NK-92 treated with Interleukin-12 subunit alpha and Interleukin-12 subunit beta, amount 100 ng/mL, for 24 hours (cell line): ENCODE results near the gene EXOC6B.
"Not testable (repeated sequence)": the region's sequence is repeated elsewhere in the genome, so short reads cannot be mapped to it uniquely, and the experiment has no call there.

ENCODE experiments used
- DNase-seq: peaks from one replicate; lab custom pipeline; 2025; lab: John Stamatoyannopoulos, UW

Gene EXOC6B

DNA sequence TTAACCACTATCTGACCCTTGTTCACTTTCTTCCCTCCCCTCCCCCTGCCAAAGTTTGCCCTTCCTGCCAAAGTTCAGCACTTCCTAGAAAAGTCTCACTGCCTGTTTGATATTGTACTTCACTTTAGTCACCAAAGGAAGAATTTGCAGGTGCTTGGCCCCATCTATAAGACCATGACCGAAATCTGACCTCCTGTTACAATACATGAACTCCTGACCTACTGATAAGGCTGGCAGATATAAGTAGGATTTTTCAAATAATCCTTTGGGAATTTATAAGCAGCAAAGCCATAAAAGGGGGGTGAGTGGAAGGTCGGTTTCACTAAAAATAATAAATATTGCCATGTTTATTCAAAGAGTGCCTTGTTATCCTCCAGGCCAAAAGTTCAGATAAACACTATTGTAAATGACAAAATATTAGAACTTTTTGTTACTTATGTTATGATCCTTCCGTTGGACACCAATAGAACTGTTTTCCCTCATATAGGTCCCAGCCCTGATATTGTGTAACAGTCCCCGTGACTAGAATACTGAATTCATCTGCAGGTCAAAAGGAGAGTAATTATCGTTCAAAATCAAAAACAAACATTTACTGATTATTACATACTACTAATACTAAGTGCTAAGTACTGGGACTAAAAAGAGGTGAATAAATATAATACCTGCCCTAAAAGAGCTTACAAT is 277.6 kb downstream of the EXOC6B start:
- DNase-seq: no peak

DNA sequence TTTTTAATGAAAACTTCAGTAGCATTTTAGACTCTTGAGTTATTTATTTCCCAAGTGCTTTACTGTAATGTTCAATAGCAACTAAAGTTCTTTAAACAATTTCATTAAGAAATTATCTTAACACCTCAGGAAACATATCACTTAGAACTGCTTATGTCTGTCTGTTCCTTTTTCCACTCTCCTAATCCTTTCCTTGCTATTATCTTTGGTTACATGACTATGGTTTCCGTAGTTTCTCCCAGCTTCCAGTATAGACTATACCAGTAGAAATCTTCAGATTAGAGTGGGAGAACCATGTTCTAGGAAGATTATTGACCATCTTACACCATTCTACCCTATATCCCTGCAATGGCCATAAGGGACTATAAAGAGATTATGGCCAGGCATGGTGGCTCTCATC is 280.0 kb downstream of the EXOC6B start:
- no peak for DNase-seq

DNA sequence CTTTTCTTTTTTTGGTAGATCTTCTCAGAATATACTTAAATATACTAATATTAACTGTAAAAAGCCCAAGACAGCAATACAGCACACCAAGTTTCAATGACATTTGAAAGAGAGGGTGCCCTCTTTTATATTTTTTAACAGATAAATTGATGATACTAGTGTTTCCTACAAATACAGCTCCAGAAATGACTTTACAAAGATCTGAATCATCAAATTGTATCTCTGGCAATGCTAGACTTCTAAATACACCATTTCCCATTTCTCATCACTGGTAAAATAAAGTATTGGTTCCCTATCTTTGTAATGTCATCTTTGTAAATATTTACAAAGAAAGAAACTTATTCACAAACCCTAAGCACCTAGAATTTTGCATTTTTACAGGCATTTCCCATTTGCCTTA is 281.3 kb downstream of the EXOC6B start:
- DNase-seq: no peak

DNA sequence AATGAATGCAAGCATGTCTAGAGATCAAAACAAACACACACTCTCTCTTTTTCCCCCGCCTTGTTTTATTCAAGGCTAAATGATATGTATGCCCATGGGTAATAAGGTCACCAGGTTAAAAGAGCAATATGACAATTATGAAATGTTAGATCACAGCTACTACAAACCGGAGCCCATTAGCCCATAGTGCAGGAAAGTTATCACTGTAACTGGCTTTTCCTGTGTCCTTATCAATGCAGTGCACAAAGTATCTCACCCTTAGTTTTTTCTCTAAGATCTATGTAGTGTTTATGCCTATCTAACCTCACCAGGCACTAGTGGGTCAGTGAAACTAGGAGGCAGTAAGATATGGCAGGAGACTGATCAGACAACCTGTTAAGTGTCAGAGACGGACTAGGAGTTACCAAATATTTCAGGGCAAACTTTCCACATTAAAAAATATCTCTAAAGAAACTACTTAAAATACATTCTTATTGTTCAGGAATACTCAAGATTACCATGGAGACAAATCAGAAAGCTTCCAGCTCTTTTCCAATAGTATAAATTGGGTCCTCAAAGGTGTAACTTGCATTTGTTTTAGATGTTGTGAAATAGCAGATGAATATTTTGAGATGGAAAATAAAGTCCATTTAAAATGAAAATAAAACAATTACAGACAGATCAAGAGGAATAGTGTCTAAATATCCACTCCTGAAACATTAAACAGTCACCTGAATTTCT is 282.2 kb downstream of the EXOC6B start:
- DNase-seq: no peak

DNA sequence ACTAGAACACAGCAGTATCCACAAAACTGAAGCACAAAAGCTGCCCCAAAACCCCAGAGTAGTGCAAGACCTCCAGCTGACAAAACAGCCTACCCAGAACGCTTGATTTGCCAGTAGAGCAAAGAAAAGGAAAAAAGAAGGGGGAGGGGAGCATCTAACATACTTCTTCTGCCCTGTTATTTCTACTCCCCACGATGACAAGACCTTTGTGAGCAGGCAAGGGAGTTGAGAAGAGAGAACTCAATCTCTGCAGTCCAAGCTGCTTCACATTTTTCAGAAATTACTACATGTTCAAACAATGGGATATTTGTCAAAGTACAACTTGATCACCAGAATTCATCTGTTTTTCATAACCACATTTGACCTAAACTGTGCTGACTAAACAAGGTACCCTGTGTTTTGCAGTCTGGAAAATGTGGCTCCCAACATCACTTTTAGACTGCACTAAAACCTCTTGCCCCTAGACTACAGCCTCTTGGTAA is 286.7 kb downstream of the EXOC6B start:
- DNase-seq: no peak

DNA sequence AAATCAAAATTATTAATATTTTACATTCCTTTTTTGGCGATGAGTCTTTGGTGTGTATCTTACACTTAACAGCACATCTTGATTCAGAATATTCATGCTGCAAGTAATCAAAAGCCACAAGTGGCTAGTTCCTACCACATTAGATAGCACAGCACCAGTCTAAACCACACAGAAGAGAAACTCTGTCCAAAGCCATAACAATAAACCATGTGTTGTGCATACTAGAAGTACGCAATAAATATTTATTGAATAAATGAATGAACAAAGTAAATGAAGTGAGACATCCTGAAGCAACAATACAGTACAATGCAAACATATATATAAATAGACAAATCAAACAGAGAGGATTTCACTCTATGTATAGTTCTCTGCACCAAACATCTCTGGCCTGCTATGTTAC is 287.3 kb downstream of the EXOC6B start:
- DNase-seq: no peak

DNA sequence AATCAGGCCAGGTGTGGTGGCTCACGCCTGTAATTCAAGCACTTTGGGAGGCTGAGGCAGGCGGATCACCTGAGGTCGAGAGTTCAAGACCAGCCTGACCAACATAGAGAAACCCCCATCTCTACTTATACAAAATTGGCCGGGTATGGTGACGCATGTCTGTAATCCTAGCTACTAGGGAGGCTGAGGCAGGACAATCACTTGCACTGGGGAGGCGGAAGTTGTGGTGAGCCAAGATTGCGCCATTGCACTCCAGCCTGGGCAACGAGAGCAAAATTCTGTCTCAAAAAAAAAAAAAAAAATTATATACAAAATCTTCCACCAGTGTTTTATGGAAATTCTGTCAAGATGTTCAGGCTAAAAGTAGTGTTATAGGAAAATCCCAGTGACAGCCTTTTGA is 290.2 kb downstream of the EXOC6B start:
- not testable (repeated sequence) for DNase-seq

DNA sequence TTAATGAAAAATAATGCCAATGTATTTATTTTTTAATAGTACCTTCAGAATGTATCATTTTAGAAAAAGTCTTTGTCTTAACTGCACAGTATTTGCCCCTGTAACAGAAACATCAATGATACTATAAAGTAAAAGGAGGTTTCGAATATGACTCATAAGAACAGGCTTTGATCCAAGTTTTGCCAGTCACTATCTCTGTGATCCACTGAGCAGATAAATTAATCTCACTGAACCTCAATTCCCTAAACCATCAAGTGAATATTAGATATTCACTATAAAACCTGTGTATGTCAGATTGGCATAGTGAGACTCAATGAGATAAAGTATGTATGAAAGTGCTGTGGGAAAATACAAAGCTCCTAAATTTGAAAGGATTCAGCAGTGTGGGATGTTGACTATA is 292.1 kb downstream of the EXOC6B start:
- no peak for DNase-seq

DNA sequence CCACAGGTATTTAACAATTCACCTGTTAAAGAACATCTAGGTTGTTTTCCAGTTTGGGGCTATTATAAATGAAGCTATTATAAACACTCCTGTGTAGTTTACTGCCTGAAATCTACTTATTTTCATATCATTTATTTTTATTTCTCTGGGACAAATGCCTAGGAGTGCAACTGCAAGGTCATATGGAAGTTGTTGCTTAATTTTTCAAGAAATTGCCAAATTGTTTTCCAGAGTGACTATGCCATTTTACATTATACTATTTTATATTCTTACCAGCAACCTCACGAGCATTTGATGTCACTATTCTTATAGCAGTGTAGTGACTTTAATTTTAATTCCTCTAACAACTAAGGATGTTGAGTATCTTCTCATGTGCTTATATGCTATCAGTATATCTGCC is 298.4 kb downstream of the EXOC6B start:
- DNase-seq: no peak

DNA sequence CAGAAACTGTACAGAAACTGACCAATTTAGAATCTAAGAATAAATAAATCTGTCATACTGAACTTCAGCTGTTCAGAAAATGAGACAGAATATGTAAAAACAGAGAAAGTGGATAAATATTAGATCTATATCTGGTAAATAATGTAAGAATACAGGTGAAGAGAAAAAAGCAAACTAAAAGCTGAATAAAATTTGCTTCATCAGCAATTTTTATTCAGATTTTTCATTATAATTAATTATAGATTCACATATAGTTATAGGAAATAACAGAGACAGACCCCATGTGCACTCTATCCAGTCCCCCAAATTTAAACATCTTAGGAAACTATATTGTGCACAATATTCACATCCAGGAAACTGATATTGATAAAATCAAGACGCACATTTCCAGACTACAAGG is 299.2 kb downstream of the EXOC6B start:
- no peak for DNase-seq

DNA sequence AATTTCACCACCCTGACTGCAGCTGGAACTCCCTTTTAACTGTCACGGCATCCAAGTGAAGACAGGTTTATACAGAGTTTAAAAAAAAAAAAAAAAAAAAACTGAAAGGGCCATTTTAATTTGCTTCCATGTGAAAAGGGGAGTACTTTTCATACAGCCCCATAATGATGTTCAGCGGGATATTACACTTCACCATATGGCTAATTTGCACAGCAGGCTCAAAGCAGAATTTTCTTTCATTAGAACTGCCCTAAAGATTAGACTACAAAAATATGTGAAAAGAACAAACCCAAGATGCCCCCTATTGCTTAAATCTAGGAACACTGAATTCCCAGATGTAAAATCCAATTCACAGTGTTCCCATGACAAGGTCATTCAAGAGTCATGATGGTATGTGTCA is 301.8 kb downstream of the EXOC6B start:
- no peak for DNase-seq

DNA sequence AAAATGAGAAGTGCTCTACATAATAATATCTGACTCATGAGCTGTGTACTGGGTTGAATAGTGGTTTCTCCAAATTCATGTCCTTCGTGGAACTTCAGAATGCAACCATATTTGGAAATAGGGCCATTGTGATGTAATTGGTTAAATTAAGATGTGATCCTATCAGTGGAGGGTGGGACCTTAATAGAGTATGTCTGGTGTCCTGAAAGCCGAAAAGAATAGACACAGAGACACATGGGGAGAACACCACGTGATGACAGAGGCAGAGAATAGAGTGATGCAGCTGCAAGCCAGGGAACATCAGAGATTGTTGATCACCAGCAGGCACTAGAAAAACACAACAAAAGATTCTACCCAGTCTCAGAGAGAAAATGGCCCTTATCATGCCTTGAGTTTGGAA is 310.1 kb downstream of the EXOC6B start:
- DNase-seq: no peak

DNA sequence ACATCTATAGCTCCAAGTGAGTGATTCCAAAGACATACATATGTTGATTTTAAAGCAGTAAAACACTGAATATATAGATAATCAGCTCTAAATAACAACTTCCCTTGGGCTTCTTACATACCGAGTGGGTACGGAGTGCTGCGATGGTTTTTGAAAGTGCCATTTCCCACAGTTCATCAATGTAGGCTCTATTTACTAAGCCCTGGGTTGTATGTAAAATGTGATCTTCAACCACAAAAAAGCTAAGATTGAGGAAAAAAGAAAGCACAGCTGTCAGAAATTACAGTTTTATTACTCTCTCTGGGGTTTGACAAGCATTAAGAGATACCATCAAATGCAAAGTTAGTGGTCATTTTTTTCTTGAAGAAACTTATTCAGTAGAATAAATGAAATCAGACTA is 312.8 kb downstream of the EXOC6B start:
- DNase-seq: no peak

DNA sequence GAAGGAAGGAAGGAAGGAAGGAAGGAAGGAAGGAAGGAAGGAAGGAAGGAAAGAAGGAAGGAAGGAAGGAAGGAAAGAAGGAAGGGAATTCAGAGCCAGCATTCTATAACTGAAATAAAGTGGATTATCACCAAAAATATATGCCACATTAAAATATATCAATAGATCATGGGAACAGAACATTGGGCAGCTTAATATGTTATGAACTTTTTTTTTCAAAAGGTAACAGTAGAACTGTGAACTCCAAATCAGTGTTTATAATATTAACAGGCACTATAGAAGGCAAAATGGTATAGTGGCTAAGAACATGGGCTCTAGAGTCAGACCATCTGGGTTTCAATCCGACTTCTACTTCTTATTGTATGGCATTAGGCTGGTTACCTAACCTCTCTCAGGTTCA is 313.5 kb downstream of the EXOC6B start:
- DNase-seq: no peak

DNA sequence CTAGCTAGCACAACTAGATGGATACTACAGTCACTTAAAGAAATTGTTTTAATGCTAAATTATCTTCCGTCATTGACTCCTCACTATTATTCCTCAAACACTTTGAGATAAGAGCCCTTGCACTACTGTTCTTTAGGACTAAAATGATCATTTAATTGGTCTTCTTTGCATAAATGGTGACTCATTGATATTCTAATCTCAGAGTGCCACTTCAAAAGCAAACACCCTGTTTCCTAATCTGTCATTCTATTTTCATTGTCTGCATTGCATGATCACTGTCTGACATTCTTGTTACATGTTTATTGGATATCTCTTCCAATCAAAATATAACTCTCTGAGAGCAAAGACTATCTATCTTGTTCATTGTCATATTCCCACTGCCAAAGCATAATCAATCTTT is 313.9 kb downstream of the EXOC6B start:
- no peak for DNase-seq

DNA sequence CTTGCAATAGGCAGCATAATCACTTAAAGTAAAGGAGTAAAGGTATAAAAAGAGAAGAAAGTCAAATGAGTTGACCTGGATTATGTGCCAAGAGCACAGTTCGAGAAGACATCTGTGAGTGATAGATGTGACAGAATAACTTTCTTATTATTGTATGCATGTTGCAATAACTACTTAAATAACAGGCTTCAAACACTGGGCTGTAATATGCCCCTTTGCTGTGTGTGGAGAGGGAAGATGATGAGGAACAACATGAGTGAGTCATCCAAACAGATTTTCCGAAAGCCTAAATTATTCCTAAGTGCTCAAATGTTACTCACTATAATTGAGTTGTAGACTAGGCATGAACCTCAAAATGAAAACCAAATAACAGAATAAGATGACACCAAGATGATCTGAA is 328.1 kb downstream of the EXOC6B start:
- DNase-seq: no peak

DNA sequence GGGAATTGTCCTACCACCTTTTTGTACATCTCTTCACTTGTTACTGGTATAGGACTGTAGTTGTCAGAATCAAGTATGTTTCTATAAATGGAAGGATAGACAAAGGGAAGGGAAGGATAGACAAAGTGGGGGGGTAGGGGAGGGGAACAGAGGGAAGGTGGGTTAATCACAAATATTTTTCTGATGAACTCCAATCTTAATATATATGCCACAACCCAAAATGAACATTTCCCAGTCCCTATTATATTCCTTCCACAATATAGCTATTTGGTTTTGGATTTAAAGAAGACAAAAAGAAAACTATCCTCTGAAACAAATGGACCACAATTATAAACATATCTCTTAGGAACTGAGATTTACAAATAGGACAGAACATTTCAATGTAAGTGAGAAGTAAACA is 329.4 kb downstream of the EXOC6B start:
- no peak for DNase-seq

DNA sequence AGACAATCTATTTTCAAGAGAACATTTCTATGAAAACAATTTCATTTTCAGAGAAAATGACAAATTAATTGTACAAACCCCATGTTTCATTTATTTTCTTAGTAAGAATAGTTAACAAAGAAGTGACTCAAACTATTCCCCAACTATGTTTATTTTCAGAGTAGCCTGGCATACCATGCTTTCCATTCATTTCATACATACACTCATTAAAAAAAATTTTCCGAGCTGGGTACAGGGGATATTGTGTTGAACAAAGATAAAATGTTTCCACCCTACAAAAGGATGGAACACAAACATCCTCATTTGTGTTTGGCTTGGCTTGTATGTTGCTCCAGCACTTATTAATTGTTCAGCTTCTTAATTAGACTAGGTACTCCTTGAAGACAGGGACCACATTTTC is 331.4 kb downstream of the EXOC6B start:
- DNase-seq: no peak

DNA sequence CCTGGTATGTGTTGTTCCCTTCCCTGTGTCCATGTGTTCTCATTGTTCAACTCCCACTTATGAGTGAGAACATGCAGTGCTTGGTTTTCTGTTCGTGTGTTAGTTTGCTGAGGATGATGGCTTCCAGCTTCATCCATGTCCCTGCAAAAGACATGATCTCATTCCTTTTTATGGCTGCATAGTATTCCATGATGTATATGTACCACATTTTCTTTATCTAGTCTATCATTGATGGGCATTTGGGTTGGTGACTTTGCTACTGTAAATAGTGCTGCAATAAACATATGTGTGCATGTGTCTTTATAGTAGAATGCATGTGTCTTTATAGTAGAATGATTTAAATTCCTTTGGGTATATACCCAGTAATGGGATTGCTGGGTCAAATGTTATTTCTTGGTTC is 341.2 kb downstream of the EXOC6B start:
- not testable (repeated sequence) for DNase-seq

DNA sequence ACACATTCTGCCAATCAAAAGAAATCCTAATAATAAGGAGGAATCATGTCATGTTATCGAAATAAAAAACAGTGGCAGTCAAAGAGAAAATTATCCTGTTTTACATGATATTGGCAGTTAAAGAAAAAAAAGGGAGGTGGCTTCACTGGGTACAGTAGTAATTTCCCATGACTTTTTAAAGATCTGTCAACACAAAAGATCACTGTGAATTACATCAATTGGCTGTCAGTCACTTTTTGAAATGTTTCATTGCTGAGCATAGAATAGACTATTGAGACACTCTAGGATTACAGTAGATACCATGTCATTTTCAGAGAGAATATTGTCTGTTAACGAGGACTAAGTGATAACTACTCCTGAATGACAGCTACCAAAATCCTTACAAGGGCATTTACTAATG is 342.5 kb downstream of the EXOC6B start:
- DNase-seq: no peak

DNA sequence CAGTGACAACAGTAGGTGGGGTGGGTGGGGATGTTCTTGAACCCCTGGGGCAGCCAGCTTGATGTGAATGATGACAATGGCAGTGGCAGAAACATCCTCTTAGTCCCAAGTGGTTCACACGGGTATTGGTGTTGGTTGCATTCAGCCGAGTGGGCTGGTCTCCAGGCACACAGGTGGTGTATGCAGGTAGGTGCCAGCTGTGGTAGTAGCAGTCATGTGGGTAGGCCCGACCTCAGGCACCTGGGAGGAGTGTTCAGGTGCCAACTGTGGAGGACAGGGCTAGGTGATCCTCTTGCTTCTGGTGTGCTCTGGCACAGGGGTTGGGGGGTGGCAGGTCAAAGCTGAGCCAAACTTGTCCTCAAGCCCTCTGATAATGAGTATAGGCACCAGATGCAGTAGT is 350.6 kb downstream of the EXOC6B start:
- DNase-seq: no peak

DNA sequence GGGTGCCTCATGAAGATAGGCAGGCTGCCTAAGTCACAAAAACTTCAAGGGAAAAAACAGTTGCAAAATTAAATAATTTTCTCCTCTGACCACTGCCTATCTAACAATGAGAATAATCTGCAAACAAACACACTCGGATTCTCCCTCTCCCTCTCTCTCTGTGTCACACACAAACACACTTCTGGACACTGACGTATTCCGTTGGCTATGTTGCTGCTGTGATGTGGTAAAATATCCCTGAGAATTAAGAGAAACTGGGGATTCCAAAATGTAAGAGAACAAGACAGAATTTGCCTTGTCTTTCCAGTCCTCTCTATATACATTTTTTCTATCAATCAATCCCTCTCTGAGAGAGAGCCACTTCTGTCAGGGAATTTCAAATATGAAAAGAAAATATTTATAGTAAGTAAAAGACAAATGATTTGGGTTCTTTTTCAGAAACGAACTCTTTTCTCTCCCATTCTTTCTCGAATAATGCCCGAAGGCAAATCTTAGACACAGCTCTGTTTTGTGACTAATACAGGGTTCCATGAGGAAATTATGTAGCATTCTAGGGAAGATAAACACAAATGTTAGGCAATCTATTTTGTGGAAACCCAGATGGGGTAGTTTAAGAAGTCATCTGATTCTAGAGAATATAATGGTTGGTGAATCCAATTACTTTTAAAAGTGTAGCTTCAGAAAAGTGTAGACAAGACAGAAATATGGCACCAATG is 367.9 kb downstream of the EXOC6B start:
- DNase-seq: no peak

DNA sequence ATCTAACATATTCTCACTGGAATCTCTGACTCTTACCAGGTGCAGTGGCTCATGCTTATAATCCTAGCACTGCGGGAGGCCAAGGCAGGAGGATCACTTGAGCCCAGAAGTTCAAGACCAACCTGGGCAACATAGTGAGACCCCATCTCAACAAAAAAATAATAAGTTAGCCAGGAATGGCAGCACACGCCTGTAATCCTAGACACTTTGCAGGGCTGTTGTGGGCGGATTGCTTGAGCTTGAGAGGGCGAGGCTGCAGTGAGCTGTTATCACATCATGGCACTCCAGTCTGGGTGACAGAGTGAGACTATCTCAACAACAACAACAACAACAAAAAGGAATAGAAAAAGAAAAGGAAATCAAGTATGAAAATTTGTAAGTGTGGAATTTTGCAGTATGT is 371.6 kb downstream of the EXOC6B start:
- no peak for DNase-seq
